Measurements from ENCODE around the gene KATNA1.

The KATNA1 gene

DNA sequence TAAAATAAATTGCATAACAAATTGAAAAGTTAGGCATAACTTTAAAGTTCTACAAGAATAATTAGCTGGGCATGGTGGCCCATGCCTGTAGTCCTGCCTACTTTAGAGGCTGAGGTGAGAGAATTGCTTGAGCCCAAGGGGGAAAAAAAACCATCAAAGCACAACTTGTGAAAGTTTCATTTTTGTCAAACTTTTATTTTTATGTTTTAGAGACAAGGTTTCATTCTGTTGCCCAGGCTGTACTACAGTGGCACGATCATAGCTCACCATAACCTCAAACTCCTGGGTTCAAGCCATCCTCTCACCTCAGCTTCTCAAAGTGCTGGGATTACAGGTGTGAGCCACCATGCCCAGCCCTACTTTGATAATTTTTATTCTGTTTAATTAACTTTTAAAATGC is 14.2 kb downstream of the KATNA1 start:
- Histone ChIP-seq H3K36me3 (ENCODE audit: insufficient read depth, low read length) (peaks cover 19% of the 10 kb centered on the region; the same call in 1 of the 2 replicates), H2AFZ (ENCODE audit: low read length) (no peak overlapping the region), H3K4me3 (ENCODE audit: low read length, poor library complexity, severe bottlenecking) (no peak overlapping the region), H3K9me3 (ENCODE audit: insufficient read depth, low read depth, low read length) (no peaks in the 10 kb centered on the region), H3K4me1 (ENCODE audit: insufficient read depth, low read length, poor library complexity, severe bottlenecking) (no peaks in the 10 kb centered on the region), H3K79me2 (ENCODE audit: insufficient read depth, low read length) (no peaks in the 10 kb centered on the region), H3K9ac (ENCODE audit: low read depth, low read length, poor library complexity, severe bottlenecking) (no peak overlapping the region), H4K20me1 (ENCODE audit: insufficient read depth, low read length, poor library complexity, severe bottlenecking) (peaks cover 3% of the 10 kb centered on the region), H3K4me2 (ENCODE audit: low read depth, low read length, poor library complexity, severe bottlenecking) (no peak overlapping the region), H3F3A (ENCODE audit: low read depth) (no peaks in the 10 kb centered on the region), H3K27me3 (ENCODE audit: insufficient read depth, low read length, poor library complexity, severe bottlenecking) (no peaks in the 10 kb centered on the region), H3K9me2 (replicated peaks; ENCODE audit: low read depth, low read length) (no peaks in the 10 kb centered on the region)
- no peak for TF ChIP-seq EZH2phosphoT487 (IDR thresholded peaks at IDR 0.05; ENCODE audit: borderline replicate concordance)
- TF ChIP-seq, protein P1, sequence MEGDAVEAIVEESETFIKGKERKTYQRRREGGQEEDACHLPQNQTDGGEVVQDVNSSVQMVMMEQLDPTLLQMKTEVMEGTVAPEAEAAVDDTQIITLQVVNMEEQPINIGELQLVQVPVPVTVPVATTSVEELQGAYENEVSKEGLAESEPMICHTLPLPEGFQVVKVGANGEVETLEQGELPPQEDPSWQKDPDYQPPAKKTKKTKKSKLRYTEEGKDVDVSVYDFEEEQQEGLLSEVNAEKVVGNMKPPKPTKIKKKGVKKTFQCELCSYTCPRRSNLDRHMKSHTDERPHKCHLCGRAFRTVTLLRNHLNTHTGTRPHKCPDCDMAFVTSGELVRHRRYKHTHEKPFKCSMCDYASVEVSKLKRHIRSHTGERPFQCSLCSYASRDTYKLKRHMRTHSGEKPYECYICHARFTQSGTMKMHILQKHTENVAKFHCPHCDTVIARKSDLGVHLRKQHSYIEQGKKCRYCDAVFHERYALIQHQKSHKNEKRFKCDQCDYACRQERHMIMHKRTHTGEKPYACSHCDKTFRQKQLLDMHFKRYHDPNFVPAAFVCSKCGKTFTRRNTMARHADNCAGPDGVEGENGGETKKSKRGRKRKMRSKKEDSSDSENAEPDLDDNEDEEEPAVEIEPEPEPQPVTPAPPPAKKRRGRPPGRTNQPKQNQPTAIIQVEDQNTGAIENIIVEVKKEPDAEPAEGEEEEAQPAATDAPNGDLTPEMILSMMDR (conservative IDR thresholded peaks at IDR 0.05; ENCODE audit: low read length): no peak

DNA sequence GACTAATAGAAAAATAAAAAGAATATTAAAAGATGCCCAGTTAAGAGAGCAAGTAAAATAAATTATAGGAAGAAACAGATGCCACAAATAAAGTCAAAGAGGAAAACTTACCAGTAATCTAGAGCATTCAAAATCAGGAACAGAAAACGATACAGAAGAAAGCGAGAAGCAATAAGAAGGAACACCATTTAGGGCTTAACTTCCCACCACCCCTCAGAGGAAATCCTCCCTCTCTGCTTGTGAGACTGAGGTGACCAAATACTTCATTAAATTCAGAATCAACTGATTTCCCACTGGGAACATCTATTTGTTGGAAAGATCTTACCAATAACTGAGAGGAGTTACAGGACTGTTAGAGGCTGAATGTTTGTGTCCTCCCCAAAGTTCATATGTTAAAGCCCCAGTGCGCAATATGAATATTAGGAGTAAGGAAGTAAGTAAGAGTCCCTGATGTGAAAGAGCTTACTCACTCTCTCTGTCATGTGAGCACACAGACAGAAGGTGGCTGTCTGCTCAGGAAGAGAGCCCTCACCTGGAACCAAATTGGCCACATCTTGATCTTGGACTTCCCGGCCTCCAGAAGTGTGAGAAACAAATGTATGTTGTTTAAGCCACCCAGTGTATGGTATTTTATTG is 19.5 kb downstream of the KATNA1 start:
- no peak overlapping the region for H3K9ac ChIP-seq (ENCODE audit: low read depth, low read length, poor library complexity, severe bottlenecking)
- no peak overlapping the region for H3K4me3 ChIP-seq (ENCODE audit: low read length, poor library complexity, severe bottlenecking)
- H3K9me3 ChIP-seq (ENCODE audit: insufficient read depth, low read depth, low read length): no peaks in the 10 kb centered on the region
- TF ChIP-seq, protein P1 (conservative IDR thresholded peaks at IDR 0.05; ENCODE audit: low read length): no peak
- TF ChIP-seq EZH2phosphoT487 (IDR thresholded peaks at IDR 0.05; ENCODE audit: borderline replicate concordance): no peak
- no peaks in the 10 kb centered on the region for H3F3A ChIP-seq (ENCODE audit: low read depth)
- no peak overlapping the region for H3K4me2 ChIP-seq (ENCODE audit: low read depth, low read length, poor library complexity, severe bottlenecking)
- no peaks in the 10 kb centered on the region for H3K27me3 ChIP-seq (ENCODE audit: insufficient read depth, low read length, poor library complexity, severe bottlenecking)
- H2AFZ ChIP-seq (ENCODE audit: low read length): no peak overlapping the region
- H3K36me3 ChIP-seq (ENCODE audit: insufficient read depth, low read length): peaks cover 25% of the 10 kb centered on the region; the same call in 1 of the 2 replicates
- H3K4me1 ChIP-seq (ENCODE audit: insufficient read depth, low read length, poor library complexity, severe bottlenecking): no peaks in the 10 kb centered on the region
- H3K79me2 ChIP-seq (ENCODE audit: insufficient read depth, low read length): no peaks in the 10 kb centered on the region
- no peaks in the 10 kb centered on the region for H4K20me1 ChIP-seq (ENCODE audit: insufficient read depth, low read length, poor library complexity, severe bottlenecking)
- H3K9me2 ChIP-seq (replicated peaks; ENCODE audit: low read depth, low read length): no peaks in the 10 kb centered on the region

DNA sequence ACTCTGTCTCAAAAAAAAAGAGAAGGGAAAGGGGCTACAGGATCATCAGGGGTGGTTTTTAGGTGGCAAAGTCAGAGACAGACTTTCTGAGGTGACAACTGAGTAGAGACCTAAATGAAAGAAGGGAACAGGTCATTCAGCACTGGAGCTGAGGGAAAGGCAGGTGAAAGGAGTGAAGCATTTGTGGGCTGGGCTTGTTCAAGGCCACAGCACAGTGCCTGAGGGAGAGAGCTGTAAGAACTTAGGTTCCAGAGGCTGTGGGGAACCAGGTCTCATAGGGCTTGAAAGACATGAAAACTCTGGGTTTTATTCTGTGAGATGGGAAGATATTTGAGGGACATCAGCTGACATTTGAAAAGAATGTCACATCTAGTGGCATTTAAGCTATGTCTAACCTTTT is 20.8 kb downstream of the KATNA1 start:
- Histone ChIP-seq H3K9ac (ENCODE audit: low read depth, low read length, poor library complexity, severe bottlenecking) (no peak overlapping the region), H3K4me1 (ENCODE audit: insufficient read depth, low read length, poor library complexity, severe bottlenecking) (no peaks in the 10 kb centered on the region), H3K27me3 (ENCODE audit: insufficient read depth, low read length, poor library complexity, severe bottlenecking) (no peaks in the 10 kb centered on the region), H4K20me1 (ENCODE audit: insufficient read depth, low read length, poor library complexity, severe bottlenecking) (no peaks in the 10 kb centered on the region), H3K4me2 (ENCODE audit: low read depth, low read length, poor library complexity, severe bottlenecking) (no peak overlapping the region), H3F3A (ENCODE audit: low read depth) (no peaks in the 10 kb centered on the region), H3K9me3 (ENCODE audit: insufficient read depth, low read depth, low read length) (no peaks in the 10 kb centered on the region), H3K4me3 (ENCODE audit: low read length, poor library complexity, severe bottlenecking) (no peak overlapping the region), H2AFZ (ENCODE audit: low read length) (no peak overlapping the region), H3K36me3 (ENCODE audit: insufficient read depth, low read length) (peaks cover 28% of the 10 kb centered on the region; the same call in 1 of the 2 replicates), H3K9me2 (replicated peaks; ENCODE audit: low read depth, low read length) (no peaks in the 10 kb centered on the region), H3K79me2 (ENCODE audit: insufficient read depth, low read length) (no peaks in the 10 kb centered on the region)
- no peak for TF ChIP-seq EZH2phosphoT487 (IDR thresholded peaks at IDR 0.05; ENCODE audit: borderline replicate concordance)
- TF ChIP-seq, protein P1 (conservative IDR thresholded peaks at IDR 0.05; ENCODE audit: low read length): no peak
